K562 (cell line): ENCODE results near the gene PROKR1. TPM values are rescaled to one million over a fixed set of nuclear protein-coding genes. Genes with fewer than 3 reads are reported as not detected.

ENCODE experiments used
- BMI1 ChIP-seq: fragments of 150-350 bp; IDR thresholded peaks from 2 replicates; pipeline ENCODE4 v1.6.1; 2014; ENCODE audit warnings: low read length
- E2F8 ChIP-seq: fragments of 450-650 bp; IDR thresholded peaks from 2 replicates; pipeline ENCODE4 v1.7.1; 2018; ENCODE audit warnings: mild to moderate bottlenecking, low read depth; ENCODE audit not compliant: partially characterized antibody
- GTF2F1 ChIP-seq: IDR thresholded peaks from 2 replicates; pipeline ENCODE4 v1.6.1; 2011; ENCODE audit warnings: low read depth, low read length, improper control_type of control experiment
- MEF2D ChIP-seq: conservative IDR thresholded peaks from 2 replicates; pipeline ENCODE4 v1.6.1; 2016; ENCODE audit warnings: low read depth, missing genetic modification characterization, missing compliant biosample characterization
- PURB ChIP-seq: sonication (generic); formaldehyde crosslinking; IDR thresholded peaks from 2 replicates; pipeline ENCODE4 v1.9.0; 2021; ENCODE audit warnings: low read depth, mild to moderate bottlenecking, missing genetic modification reagents
- RNF219 ChIP-seq: fragments of 250-450 bp; sonication (Bioruptor Pico); IDR thresholded peaks from 2 replicates; pipeline ENCODE4 v1.5.0; 2022; ENCODE audit warnings: mild to moderate bottlenecking
- SRF ChIP-seq, 2 experiments: fragments of 250-450, 450-650 bp in 1 of 2; sonication (Bioruptor Pico) in 1 of 2; sonication (generic) in 1 of 2; formaldehyde crosslinking; IDR thresholded peaks; 2 replicates each; pipeline versions ENCODE4 v1.5.0 to v1.5.1; 2020 to 2022; ENCODE audit warnings: mild to moderate bottlenecking in 1 of 2, missing genetic modification reagents in 1 of 2
- USF1 ChIP-seq: sonication (generic); formaldehyde crosslinking; IDR thresholded peaks from 2 replicates; pipeline ENCODE4 v1.9.0; 2022; ENCODE audit warnings: mild to moderate bottlenecking, missing genetic modification reagents
- ZNF347 ChIP-seq: fragments of 450-650 bp; formaldehyde crosslinking; IDR thresholded peaks from 2 replicates; pipeline ENCODE4 v1.4.0; 2020; ENCODE audit warnings: low read depth, mild to moderate bottlenecking, moderate library complexity
- polyA plus RNA-seq, 8 experiments: library from polyadenylated mRNA; depleted of rRNA in 4 of 8; stranded (reverse) in 5 of 8; unstranded in 3 of 8; fragments of >200 nt; fragmentation: Nextera tagmentation in 2 of 8; fragmentation: Illumina TruSeq in 1 of 8; extraction: Ambion mirVana in 2 of 8; extraction: Trizol in 1 of 8; gene quantifications; 2 replicates each; pipeline versions ENCODE4 v1.2.1 to v1.2.3, GENCODE V29; 2011 to 2014; ENCODE audit warnings: inconsistent platforms in 1 of 8, missing spikeins in 1 of 8
- total RNA-seq, 7 experiments: library from RNA; depleted of rRNA in 6 of 7; stranded (reverse); fragments of >200 nt in 6 of 7; fragmentation: Illumina TruSeq in 2 of 7; extraction: Trizol in 2 of 7; gene quantifications; 2 replicates each; pipeline versions ENCODE4 v1.2.1 to v1.2.3, GENCODE V29; 2011 to 2021; ENCODE audit warnings: low replicate concordance in 1 of 7

The PROKR1 gene
- total and polyA plus RNA-seq, 9 of the 15 experiments (the other 6 are each of a cell fraction or from before 2014, with no cell fraction given) = 0.01 to 0.18 (median 0.09) TPM; not detected in 1

- no peak for TF ChIP-seq E2F8
- TF ChIP-seq BMI1 = no peak
- no peak for TF ChIP-seq RNF219 (CRISPR knock-in tag)
- no peak for TF ChIP-seq USF1 (CRISPR knock-in tag)
- TF ChIP-seq SRF (CRISPR knock-in tag; IDR thresholded peaks at IDR 0.05) = no peak
- TF ChIP-seq ZNF347 = no peak
- TF ChIP-seq PURB (CRISPR knock-in tag) = no peak
- no peak for TF ChIP-seq MEF2D (tag)
- no peak for TF ChIP-seq GTF2F1
Measured at GRCh38 chr2:68646303-68646702, 2.9 kb downstream of the PROKR1 start (continued).
